Uterus (tissue), 4 donors: ENCODE data around the gene CDH4. TPM values are rescaled to one million over a fixed set of nuclear protein-coding genes. Genes with fewer than 3 reads are reported as not detected.

Experiments used
- DNase-seq, 2 donors: peaks; one replicate each; pipeline ENCODE4 v3.0.0-alpha.2; 2019 to 2020
- H3K27ac ChIP-seq, 2 donors: fragments of 200-600 bp; sonication (generic); 1 replicate in 1 of 2; 2 replicates in 1 of 2; pipeline ENCODE4 v1.5.1; 2016 to 2018
- H3K27me3 ChIP-seq, 2 donors: fragments of 200-600 bp; sonication (generic); one replicate each; pipeline ENCODE4 v1.5.1; 2018 to 2019; ENCODE audit warnings: control low read depth in 1 of 2
- H3K36me3 ChIP-seq, 2 donors: fragments of 200-600 bp; sonication (generic); one replicate each; pipeline ENCODE4 v1.5.1; 2019; ENCODE audit warnings: control low read depth in 1 of 2
- H3K4me1 ChIP-seq, 2 donors: fragments of 200-600 bp; sonication (generic); one replicate each; pipeline ENCODE4 v1.5.1; 2018 to 2019; ENCODE audit warnings: control low read depth in 1 of 2
- H3K4me3 ChIP-seq, 2 donors: fragments of 200-600 bp; sonication (generic); 1 replicate in 1 of 2; 2 replicates in 1 of 2; pipeline ENCODE4 v1.5.1; 2018 to 2019; ENCODE audit warnings: mild to moderate bottlenecking in 1 of 2
- H3K9me3 ChIP-seq, 2 donors: fragments of 200-600 bp; sonication (generic); one replicate each; pipeline ENCODE4 v1.5.1; 2019; ENCODE audit warnings: control low read depth in 1 of 2
- CTCF ChIP-seq, 4 experiments: fragments of 200-600 bp in 2 of 4; fragments of 450-650 bp in 2 of 4; sonication (generic) in 2 of 4; IDR thresholded peaks; one replicate each; pipeline ENCODE4 v1.5.1; 2016 to 2019; ENCODE audit warnings: antibody characterized with exemption in 4 of 4, mild to moderate bottlenecking in 2 of 4, moderate library complexity in 1 of 4
- POLR2A ChIP-seq, 2 donors: fragments of 450-650 bp; IDR thresholded peaks; one replicate each; pipeline ENCODE4 v1.6.1; 2016; ENCODE audit warnings: antibody characterized with exemption in 2 of 2, mild to moderate bottlenecking in 1 of 2, moderate library complexity in 1 of 2
- intact Hi-C: fragments of 100-400 bp; cut with DNase I; formaldehyde crosslinking; loops from one replicate; pipeline ENCODE4 v1.15.1; 2023; ENCODE audit warnings: low total_unique reads
- total RNA-seq, 4 donors: library from RNA; depleted of rRNA in 3 of 4; stranded (reverse); fragments of >200 nt in 3 of 4; gene quantifications; one replicate each; pipeline versions ENCODE4 v1.1.0 to v1.2.4, GENCODE V29; 2014 to 2023
- donor health status: DM: yes; HTN: yes; CAD: no.

CDH4 gene
- total RNA-seq, 4 donors from 2014 or later = under 0.01 to 0.55 TPM; not detected in 2

GRCh38 chr20:61712688-61713087, 460.6 kb downstream of the CDH4 start:
- Histone ChIP-seq H3K9me3 (no peaks in the 10 kb centered on the region), H3K4me1 (no peaks in the 10 kb centered on the region), H3K27me3 (no peaks in the 10 kb centered on the region), H3K4me3 (no peak overlapping the region), H3K27ac (no peak overlapping the region), H3K36me3 (no peaks in the 10 kb centered on the region)
- TF ChIP-seq CTCF (IDR thresholded peaks at IDR 0.05) = no peak
- intact Hi-C loops = no loop called here
- no peak for DNase-seq

- no peak for DNase-seq
- Histone ChIP-seq H3K4me3 (no peak overlapping the region), H3K27ac (no peak overlapping the region), H3K4me1 (no peaks in the 10 kb centered on the region), H3K36me3 (no peaks in the 10 kb centered on the region), H3K9me3 (no peaks in the 10 kb centered on the region), H3K27me3 (no peaks in the 10 kb centered on the region)
- intact Hi-C loops = no loop called here
- TF ChIP-seq POLR2A (IDR thresholded peaks at IDR 0.05) (no peak), CTCF (IDR thresholded peaks at IDR 0.05) (no peak)
Observed at GRCh38 chr20:61718361-61719005, 466.4 kb downstream of the CDH4 start.

GRCh38 chr20:61719691-61720347, 467.8 kb downstream of the CDH4 start:
- Histone ChIP-seq H3K4me1 (no peaks in the 10 kb centered on the region), H3K27ac (no peak overlapping the region), H3K36me3 (no peaks in the 10 kb centered on the region), H3K4me3 (no peak overlapping the region), H3K27me3 (no peaks in the 10 kb centered on the region), H3K9me3 (no peaks in the 10 kb centered on the region)
- DNase-seq = no peak
- TF ChIP-seq POLR2A (IDR thresholded peaks at IDR 0.05) = no peak
- TF ChIP-seq CTCF (IDR thresholded peaks at IDR 0.05) = no peak
- intact Hi-C loops = no loop called here

GRCh38 chr20:61720348-61720696, 468.3 kb downstream of the CDH4 start:
- H3K36me3 ChIP-seq = no peaks in the 10 kb centered on the region
- no peaks in the 10 kb centered on the region for H3K27me3 ChIP-seq
- intact Hi-C loops = no loop called here
- no peak for DNase-seq
- H3K4me1 ChIP-seq = no peaks in the 10 kb centered on the region
- H3K27ac ChIP-seq = no peak overlapping the region
- H3K9me3 ChIP-seq = no peaks in the 10 kb centered on the region
- no peak overlapping the region for H3K4me3 ChIP-seq
- TF ChIP-seq POLR2A (IDR thresholded peaks at IDR 0.05) = no peak
- TF ChIP-seq CTCF (IDR thresholded peaks at IDR 0.05) = no peak

GRCh38 chr20:61722146-61722678, 470.2 kb downstream of the CDH4 start:
- intact Hi-C loops = no loop called here
- no peaks in the 10 kb centered on the region for H3K36me3 ChIP-seq
- TF ChIP-seq POLR2A (IDR thresholded peaks at IDR 0.05) = no peak
- no peak for TF ChIP-seq CTCF (IDR thresholded peaks at IDR 0.05)
- H3K27ac ChIP-seq = no peak overlapping the region
- no peak overlapping the region for H3K4me3 ChIP-seq
- no peaks in the 10 kb centered on the region for H3K9me3 ChIP-seq
- no peaks in the 10 kb centered on the region for H3K27me3 ChIP-seq
- DNase-seq = no peak
- H3K4me1 ChIP-seq = no peaks in the 10 kb centered on the region
